Measurements from ENCODE around the gene GORAB. TPM values are rescaled to one million over a fixed set of nuclear protein-coding genes. Genes with fewer than 3 reads are reported as not detected.

The GORAB gene
- total and polyA plus RNA-seq, 2 of the 8 experiments (the other 6 are each of a cell fraction or from before 2014, with no cell fraction given) = 4.0 to 9.6 TPM

DNA sequence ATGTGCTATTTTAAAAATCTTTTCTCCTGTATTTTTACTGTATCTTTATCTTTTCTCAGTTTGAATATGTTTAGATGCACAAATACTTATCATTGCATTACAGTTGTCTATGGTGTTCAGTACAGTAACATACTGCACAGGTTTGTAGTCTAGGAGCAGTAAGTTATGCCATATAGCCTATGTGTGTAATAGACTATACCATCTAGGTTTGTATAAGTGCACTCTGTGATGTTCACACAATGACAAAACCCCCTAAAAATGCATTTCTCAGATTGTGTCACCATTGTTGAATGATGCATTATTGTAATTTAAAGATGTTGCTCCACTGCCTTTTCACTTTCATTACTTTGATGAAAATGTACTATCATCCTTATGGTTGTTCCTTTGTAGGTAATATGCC lies 67.1 kb downstream of the GORAB start (continued):
- TF ChIP-seq, protein P1, sequence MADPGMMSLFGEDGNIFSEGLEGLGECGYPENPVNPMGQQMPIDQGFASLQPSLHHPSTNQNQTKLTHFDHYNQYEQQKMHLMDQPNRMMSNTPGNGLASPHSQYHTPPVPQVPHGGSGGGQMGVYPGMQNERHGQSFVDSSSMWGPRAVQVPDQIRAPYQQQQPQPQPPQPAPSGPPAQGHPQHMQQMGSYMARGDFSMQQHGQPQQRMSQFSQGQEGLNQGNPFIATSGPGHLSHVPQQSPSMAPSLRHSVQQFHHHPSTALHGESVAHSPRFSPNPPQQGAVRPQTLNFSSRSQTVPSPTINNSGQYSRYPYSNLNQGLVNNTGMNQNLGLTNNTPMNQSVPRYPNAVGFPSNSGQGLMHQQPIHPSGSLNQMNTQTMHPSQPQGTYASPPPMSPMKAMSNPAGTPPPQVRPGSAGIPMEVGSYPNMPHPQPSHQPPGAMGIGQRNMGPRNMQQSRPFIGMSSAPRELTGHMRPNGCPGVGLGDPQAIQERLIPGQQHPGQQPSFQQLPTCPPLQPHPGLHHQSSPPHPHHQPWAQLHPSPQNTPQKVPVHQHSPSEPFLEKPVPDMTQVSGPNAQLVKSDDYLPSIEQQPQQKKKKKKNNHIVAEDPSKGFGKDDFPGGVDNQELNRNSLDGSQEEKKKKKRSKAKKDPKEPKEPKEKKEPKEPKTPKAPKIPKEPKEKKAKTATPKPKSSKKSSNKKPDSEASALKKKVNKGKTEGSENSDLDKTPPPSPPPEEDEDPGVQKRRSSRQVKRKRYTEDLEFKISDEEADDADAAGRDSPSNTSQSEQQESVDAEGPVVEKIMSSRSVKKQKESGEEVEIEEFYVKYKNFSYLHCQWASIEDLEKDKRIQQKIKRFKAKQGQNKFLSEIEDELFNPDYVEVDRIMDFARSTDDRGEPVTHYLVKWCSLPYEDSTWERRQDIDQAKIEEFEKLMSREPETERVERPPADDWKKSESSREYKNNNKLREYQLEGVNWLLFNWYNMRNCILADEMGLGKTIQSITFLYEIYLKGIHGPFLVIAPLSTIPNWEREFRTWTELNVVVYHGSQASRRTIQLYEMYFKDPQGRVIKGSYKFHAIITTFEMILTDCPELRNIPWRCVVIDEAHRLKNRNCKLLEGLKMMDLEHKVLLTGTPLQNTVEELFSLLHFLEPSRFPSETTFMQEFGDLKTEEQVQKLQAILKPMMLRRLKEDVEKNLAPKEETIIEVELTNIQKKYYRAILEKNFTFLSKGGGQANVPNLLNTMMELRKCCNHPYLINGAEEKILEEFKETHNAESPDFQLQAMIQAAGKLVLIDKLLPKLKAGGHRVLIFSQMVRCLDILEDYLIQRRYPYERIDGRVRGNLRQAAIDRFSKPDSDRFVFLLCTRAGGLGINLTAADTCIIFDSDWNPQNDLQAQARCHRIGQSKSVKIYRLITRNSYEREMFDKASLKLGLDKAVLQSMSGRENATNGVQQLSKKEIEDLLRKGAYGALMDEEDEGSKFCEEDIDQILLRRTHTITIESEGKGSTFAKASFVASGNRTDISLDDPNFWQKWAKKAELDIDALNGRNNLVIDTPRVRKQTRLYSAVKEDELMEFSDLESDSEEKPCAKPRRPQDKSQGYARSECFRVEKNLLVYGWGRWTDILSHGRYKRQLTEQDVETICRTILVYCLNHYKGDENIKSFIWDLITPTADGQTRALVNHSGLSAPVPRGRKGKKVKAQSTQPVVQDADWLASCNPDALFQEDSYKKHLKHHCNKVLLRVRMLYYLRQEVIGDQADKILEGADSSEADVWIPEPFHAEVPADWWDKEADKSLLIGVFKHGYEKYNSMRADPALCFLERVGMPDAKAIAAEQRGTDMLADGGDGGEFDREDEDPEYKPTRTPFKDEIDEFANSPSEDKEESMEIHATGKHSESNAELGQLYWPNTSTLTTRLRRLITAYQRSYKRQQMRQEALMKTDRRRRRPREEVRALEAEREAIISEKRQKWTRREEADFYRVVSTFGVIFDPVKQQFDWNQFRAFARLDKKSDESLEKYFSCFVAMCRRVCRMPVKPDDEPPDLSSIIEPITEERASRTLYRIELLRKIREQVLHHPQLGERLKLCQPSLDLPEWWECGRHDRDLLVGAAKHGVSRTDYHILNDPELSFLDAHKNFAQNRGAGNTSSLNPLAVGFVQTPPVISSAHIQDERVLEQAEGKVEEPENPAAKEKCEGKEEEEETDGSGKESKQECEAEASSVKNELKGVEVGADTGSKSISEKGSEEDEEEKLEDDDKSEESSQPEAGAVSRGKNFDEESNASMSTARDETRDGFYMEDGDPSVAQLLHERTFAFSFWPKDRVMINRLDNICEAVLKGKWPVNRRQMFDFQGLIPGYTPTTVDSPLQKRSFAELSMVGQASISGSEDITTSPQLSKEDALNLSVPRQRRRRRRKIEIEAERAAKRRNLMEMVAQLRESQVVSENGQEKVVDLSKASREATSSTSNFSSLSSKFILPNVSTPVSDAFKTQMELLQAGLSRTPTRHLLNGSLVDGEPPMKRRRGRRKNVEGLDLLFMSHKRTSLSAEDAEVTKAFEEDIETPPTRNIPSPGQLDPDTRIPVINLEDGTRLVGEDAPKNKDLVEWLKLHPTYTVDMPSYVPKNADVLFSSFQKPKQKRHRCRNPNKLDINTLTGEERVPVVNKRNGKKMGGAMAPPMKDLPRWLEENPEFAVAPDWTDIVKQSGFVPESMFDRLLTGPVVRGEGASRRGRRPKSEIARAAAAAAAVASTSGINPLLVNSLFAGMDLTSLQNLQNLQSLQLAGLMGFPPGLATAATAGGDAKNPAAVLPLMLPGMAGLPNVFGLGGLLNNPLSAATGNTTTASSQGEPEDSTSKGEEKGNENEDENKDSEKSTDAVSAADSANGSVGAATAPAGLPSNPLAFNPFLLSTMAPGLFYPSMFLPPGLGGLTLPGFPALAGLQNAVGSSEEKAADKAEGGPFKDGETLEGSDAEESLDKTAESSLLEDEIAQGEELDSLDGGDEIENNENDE (IDR thresholded peaks at IDR 0.05; ENCODE audit: insufficient replicate concordance, low read length) = no peak
- TF ChIP-seq TAF1 (IDR thresholded peaks at IDR 0.05; ENCODE audit: low read depth, low read length) = no peak
- no peak for TF ChIP-seq TEAD4 (IDR thresholded peaks at IDR 0.05; ENCODE audit: low read depth, low read length)
- no peak for TF ChIP-seq TBP (IDR thresholded peaks at IDR 0.05; ENCODE audit: low read depth, low read length)
- TF ChIP-seq EP300 (IDR thresholded peaks at IDR 0.05; ENCODE audit: borderline replicate concordance in 1 of 2, low read depth in 2 of 2, low read length in 2 of 2) = no peak
- no peak for TF ChIP-seq KDM5A (IDR thresholded peaks at IDR 0.05; ENCODE audit: low read length)

Data from H1 (cell line).